ENCODE results near the gene CTNNBL1.

The CTNNBL1 gene

GRCh38 chr20:37864298-37864697 is 170.5 kb downstream of the CTNNBL1 start:
- no peak for DNase-seq

DNA sequence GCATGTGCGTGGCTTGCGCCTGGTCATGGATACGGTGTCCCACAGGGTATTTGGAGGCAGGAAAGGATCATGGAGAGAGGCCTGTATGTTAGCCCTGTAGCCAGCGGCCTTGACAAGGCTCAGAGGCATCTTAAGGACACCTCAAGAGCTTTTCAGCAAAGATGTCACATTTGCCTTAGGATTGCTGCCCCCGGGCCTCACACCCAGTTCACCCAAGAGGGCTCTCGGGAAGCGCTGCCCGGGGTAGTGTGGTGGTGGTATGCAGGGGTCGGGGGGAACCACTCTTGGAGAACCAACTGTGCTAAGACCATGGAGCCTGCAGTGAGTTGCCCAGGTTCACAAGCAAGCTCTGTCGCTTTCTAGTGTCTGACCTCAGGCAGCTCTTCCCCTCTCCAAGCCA is 172.2 kb downstream of the CTNNBL1 start:
- no peak for DNase-seq

DNA sequence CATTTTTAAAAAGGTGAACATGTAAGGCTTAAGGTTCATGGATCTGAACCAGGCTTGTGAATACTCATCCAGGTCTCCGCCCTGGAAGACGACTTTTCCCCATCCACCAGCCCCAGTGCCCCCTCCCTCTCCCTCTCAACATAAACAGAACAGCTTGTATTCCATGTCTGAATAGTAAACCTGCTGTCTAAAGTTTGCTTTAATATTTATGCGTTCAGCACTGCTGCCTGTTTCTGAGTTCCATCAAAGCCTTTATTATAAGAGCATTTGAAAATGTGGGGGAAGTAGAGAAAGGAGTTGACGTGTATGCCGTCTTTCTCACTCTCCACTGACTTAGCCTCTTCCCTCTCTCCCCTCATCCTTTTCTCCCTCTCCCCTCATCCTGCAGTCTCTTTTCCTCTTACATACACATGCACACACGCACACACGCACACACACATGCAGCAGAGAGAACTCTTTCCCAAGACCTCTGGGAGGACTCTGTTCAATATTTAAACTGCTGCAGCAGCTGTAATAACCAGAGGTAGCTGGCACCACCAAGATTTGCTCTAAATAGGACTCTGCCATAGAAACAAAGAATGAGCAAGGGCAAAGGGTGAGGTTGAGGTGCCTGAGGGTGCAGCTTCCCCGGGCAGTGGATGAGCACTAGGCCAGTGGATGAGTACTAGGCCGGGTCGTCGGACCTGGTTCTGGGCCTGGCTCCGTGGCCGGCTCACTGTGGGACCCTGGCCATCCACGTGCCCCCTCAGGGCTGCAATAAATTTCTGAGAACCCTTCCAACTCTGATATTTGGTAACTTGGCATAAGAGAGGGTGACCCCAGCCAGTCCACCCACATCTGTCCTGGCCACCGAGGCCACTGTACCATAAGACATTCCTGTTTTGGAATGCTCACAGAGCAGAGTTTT is 173.7 kb downstream of the CTNNBL1 start:
- DNase-seq = no peak

GRCh38 chr20:37868851-37869333 is 175.1 kb downstream of the CTNNBL1 start:
- no peak for DNase-seq

DNA sequence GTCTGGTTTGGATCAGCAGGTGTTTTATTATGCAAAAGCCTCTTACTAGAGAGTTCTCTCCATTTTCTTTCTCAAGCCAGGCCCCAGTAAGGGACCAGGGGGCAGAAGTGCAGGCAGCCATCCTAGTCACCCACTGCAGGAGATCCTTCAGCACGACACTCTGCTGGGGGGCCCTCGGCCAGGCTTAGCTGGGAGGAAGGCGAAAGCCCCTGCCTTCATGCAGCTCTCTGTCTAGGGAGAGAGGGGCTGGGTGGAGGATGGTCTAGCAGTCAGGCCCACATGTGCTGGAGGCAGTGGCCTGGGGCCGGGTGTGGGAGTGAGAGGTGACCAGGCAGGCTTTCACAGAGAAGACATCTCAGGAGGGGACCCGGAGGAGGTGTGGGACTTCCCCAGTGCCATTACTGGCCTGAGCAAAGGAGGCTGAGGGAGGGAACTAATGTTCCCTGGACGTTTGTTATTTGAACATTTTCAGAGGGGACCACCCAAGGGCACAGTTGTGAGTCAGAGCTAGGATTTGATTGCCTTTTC is 175.6 kb downstream of the CTNNBL1 start:
- no peak for DNase-seq

- DNase-seq = no peak
Measured at GRCh38 chr20:37870294-37870693, 176.5 kb downstream of the CTNNBL1 start.

DNA sequence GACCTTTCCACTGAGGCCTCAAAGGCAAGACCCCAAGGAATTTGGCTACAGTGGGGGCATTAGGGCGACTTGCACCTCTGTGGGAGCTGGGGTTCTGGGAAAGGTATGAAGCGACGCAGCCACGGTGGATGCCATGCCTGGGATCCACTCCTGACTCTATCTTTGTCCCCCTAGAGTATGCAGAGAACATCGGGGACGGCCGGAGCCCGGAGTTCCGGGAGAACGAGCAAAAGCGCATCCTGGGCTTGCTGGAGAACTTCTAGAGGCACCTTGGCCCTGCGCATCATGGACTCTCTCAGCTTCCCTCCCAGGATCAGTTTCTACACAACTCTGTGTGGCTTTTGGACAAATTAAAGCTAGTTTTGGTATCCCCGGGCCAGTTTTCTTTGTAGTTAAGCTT is 177.9 kb downstream of the CTNNBL1 start:
- DNase-seq = no peak

DNA sequence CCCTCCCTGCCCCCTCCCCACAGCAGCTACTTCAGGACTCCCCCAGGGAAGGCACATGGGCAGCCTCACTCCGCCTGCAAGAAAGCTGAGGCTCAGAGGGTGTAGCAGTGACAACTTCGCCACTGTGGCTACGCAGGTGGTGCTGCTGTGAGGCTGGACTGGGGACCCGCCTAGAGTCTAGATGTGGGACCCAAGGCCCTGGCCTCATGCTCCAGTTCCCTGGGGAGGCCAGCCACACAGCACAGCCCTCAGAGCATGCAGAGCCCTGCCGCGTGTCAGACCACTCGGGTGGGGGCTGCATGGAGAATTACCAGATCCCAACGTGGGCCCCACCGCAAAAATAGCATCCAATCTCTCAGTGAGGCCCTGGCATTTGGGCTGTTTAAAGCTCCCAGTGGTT is 178.3 kb downstream of the CTNNBL1 start:
- DNase-seq = no peak

DNA sequence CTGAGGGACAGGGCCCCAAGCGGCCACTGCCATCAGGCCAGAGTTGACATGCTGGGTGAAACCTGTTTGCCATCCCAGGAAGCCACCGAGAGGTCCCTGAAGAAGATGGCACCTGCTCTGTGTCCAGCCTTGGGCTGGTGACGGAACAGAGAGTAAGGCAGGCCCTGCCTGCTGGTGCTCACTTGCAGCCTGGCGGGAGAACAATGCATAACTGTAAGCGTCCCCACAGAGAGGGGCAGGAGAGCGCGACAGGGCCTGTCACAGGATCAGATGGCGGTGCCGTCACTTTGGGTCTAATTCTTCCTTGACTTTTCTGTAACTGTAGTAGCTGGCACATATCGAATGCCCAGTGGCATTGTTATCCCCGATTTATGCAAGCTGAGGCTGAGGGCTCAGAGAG is 180.1 kb downstream of the CTNNBL1 start:
- DNase-seq = no peak

DNA sequence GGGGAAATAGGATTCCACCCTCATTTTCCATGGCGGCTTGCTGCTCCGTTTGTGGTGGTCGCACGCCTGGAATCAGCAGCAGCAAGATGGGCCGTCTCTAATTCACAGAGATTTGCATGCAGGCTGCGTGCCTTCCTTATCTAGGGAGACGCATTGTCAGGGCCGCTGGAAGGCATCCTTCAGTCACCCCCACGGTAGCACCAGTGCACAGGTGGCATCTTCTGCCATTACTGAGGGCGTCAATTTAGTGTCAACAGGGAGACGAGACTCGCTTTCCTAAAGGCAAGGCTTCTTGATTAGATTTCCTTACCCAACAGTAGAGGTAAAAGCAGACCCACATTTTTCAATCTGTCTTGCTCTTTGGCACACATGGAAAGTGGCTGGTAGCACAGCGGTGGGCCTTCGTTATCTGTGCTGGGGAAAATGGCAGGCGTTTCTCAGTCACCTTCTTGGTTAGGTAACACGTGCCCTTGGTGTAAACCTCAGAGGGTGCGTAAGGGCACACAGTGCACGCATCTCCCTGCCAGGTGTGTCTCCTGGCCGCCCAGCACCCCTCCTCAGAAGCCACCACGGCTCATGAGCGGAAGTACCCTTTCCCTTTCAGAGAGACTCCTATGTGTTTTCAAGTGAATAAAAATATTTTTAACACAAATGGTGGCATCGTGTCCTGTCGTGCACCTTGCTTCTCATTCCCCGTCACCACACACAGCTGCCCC is 181.8 kb downstream of the CTNNBL1 start:
- no peak for DNase-seq

DNA sequence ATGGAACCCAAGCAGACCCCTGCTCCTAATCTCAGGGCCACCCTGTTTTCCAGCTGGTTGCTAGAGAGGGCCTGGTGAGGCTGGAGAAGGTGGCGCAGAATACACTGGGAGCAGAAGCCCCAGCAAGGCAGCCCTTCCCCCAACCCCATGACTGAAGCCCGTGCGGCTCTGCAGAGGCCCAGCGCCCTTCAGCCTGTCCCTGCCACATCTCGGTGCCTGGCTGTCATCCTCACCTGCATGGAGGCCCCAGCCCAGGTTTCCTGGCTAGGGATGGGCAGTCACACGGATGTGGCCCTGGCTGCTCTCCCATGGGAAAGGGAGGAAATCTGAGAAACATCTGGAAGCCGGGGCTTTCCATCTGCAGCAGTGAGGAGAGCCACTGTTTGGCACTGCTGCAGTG is 183.0 kb downstream of the CTNNBL1 start:
- DNase-seq = no peak

DNA sequence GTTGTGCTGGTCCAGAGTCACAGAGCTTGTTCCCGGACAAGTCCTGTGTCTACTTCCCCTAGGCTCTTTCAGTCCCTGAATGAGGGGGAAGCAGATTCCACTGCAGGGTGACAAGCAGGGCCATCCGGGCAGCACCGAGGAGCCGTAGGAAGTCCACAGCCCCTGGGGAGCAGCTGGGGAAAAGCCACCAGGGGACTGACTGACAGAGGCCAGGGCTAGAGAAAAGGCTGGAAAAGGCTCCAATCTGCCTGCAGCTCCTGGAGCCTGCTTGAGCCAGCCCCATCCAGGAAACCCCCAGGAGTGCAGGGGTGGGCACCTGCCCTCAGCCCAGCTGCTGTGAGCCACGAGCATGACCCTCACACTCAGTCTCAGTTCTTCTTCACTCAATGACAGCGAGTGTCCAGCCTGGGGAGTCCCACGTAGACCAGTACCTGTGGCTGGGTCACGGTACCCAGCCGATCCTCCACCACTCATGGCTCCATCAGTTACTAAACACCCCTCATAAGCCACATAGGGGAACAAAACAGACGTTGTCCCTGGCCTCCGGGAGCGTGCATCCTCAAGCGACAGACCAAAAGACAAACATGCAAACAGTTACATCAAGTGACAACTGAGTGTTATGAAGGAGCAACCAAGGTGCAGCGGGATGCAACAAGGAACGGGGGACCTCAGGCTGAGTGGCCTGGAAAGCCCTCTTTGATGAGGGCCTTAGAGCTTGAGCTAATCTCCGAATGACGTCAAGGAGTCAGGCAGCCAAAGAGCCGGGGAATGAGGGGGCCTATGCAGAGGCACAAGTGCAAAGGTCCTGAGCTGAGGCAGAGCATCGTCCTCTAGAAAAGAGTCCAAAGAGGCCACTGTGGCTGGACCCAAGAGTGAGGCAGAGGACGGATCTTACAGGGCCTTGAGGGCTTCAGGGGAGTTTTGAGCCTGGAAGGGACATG is 184.3 kb downstream of the CTNNBL1 start:
- no peak for DNase-seq

- no peak for DNase-seq
Measured at GRCh38 chr20:37878835-37879599, 185.2 kb downstream of the CTNNBL1 start.

GRCh38 chr20:37879843-37880242 is 186.0 kb downstream of the CTNNBL1 start:
- no peak for DNase-seq

GRCh38 chr20:37880726-37881591 is 187.1 kb downstream of the CTNNBL1 start:
- no peak for DNase-seq

DNA sequence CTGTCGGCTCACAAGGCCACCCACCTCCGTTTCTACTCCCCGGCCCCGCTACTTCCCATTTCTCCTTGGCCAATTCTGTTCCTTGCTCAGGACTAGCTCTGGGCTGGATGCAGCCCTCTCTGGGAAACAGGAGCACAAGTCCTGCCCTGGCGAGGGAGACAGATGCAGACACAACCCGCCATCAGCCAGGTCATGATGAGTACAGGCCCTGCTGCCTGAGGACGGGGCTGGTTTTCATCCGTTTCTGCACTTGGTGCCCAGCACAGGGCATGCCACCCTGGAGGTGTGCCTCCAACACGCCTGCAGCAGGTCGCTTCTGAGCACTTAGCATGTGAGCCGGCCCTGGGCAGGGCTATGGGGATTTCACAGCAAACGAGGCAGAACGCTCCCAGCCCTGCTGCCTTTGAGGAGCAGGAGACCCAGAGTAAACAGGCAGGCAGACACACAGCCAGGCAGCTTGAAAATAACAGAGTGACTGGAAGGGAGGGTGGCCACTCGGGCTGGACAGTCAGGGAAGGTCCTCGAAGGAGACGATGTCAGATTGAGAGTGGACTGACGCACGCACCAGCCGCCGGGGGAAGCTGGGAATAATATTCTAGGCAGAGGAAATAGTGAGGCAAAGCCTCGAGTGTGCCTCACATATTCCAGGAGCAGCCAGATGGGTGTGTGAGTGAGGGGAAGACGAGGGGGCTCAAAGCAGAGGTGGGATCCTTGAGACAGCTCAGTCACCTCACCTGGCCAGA is 187.9 kb downstream of the CTNNBL1 start:
- DNase-seq = no peak

DNA sequence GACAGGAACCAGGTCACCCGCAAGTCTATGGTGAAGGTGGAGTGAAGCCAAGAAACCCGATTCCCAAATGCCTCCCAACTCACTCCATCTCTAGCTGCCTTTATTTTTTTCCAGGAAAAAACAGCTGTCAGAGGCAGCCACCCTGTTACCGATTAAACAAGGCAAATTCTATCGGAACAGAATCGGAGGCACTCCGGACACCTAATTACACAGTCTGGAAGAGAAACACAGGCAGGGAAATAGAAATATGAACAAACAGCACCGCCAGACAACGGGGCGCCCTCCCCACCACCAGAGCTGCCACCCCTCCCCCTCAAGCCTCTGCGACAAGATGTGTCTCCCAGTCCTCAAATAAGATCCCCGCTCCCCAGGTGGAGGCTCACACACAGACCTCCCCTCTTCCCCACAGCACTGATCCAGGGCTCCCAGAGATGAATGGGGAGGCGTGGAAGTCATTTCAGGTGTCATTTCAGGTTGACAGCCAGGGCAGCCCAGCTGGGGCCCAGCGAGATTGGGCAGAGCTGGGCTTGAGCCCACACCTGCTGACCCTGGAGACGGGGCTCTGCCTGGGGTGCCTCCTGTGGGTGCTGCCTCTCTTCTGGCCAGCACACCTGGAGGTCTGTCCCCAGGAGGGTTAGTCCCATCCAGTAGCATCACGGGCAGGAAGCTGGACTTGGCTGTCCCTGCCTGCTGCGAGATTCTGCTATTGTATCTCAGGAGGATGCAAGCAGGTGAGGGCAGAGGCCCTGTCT is 189.3 kb downstream of the CTNNBL1 start:
- DNase-seq = no peak

DNA sequence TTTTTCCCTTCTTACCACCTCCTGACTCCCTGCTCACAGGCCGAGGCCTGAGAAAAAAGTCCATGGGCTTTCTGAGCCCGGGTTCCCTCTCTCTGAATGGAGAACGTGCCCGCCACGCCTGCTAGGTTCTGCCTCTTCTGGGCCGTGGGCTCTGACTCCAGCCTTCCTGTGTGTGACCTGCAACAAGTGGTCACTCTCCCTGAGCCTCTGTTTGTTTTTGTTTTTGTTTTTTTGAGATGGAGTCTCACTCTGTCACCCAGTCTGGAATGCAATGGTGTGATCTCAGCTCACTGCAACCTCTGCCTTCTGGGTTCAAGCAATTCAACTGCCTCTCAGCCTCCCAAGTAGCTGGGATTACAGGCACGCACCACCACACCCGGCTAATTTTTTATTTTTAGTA is 191.2 kb downstream of the CTNNBL1 start:
- no peak for DNase-seq
